SIG-M5 treated with dmso at 0.1 percent for 504 hours (cell line): ENCODE data around the gene BRSK2.

ENCODE experiments used
- DNase-seq: peaks from one replicate; lab custom pipeline; 2025; ENCODE audit not compliant: unreplicated experiment; lab: John Stamatoyannopoulos, UW

The BRSK2 gene

DNA sequence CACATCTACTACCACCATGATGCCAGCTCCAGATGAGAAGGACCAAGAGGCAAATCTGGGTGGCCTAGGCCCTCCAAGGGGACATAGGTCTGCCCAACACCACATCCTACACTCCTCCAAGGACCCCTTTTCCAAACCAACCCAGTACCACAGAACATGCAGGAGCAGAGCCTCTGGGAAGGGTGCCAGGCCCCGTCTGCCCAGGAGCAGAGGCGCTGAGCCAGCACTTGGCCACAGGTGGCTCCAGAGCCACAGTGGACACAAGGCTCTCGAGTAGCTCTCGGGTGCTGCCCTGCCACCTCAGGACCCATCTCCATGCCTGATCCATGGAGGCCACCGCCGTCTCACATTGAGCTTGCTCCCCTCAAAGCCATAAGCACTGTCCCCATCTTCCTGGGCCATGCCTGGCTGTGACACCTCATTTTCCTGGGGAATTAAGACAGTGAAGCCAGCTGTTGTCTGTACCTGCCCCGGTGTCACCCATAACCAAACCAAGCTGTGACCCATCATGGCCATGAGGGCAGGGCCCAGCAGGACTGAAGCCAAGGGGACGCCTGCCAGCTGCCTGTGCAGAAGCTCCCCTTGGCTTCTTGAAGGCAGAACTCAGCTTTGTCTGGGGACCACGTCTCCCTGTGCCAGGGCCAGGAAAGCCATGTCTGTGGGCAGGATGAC, 89.4 kb downstream of the BRSK2 start:
- DNase-seq = no peak

GRCh38 chr11:1479678-1480118, 90.0 kb downstream of the BRSK2 start:
- no peak for DNase-seq

DNA sequence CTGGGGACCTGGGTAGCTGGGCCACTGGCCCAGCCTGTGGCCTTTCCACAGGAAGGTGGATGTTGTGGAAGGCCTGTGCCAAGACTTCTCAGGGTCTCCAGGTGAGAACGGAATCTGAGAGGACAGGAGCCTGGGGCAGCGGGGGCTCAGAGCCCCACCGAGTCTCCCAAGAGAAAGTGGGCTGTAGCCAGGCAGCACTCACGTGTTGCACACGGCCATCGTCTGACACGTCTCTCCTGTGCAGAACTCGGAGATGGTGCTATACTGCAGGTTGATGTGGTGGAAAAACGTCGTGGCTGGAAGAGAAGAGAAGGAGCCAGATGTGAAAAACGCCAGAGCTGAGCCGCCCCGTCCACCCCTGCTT, 90.4 kb downstream of the BRSK2 start:
- no peak for DNase-seq

- DNase-seq = no peak
These were observed 91.1 kb downstream of the BRSK2 start for GRCh38 chr11:1480555-1481482.

DNA sequence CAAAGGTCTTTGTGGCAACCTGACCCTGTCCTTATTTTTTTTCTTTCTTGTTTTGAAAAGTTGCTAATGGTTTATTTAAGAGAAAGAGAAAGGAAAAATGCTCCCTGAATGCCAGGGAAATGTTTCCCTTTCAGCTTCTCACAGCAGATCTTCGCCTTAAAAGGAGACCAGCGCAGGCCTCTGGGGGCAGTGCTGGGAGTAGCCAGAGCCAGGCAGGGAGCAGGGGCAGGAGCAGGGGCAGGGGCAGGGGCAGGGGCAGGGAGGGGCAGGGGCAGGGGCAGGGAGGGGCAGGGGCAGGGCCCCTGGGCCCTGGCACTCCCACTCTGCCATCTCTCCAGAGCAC, 91.7 kb downstream of the BRSK2 start:
- no peak for DNase-seq

DNA sequence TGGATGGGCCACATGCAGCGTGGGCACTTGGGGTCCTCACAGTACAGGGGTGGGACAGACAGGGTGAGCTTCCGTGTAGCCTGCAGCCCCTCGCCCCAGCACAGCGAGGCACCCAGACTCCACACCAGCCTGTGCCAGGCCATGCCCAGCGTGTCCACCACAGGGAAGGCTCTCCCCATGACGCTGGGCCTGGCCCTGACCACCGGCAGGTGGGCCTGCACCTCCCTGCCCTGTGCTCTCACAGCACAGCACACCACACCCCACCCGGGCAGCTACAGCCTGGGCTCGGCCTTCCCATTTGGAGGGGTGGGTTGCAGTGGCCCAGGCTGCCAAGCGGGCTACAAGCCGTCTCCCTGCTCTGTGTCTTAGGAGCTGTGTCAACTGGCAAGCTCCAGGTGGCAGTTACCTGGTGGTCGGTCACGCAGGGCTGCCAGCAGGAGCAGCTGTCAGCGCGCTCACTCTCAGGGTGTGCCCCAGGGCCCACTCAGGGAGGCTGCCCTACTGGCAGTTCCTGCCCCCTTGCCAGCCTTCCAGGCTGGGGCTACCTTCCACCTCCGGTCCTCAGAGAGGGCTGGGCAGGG, 92.2 kb downstream of the BRSK2 start:
- DNase-seq = no peak

- DNase-seq = no peak
These were observed 93.1 kb downstream of the BRSK2 start for GRCh38 chr11:1482581-1483444.

DNA sequence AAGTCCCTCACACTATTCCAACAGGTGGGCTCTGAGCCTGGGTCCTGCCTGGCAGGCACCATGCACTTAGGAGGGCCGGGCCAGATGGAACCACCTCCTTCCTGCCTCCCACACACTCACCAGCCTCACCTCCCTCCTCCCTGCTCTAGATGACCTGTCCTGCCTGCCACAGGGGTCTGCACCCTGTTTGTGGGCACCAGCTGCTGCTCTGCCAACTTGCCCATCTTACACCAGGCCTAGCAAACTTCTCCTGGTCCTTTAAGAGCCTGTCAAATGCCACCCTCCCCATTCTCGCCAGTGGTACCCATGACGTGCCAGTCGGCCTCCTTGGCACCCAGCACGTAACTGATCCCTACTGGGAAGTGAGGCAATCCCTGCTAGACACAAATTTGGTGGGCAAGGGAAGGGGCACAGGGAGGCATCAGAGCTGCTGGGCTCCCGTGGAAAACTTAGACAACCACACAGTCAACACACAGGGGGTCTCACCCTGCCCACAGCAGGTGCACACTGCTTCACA, 93.8 kb downstream of the BRSK2 start:
- DNase-seq = no peak

DNA sequence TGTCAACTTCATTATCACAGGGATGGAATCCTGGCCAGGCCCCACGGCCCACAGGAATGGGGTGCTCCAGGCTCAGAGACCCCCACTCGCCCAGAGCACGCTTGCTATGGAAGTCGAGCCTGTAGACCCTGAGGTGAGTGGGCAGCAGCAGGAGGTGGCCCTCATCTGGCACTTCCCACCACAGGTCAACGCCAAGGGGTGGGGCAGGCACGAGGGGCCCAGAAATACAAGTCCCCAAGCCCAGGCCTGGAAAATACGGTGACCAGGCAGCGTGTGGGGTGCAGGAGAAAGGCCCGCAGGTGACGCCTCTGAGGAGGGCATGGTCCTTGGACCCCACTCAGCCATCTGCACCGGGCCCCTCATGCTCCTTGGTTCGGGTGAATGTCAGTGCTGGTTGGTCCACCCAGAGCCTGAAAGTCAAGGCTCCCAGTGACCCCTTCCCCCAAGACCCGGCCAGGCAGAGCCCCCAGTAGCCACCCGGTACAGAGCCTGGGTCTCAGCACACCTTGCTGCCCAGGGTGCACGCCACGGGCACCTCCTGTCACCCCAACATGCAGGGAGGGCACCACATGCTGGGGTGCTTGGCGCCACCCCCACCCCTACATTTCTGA, 94.4 kb downstream of the BRSK2 start:
- no peak for DNase-seq

GRCh38 chr11:1484695-1485503, 95.2 kb downstream of the BRSK2 start:
- DNase-seq = no peak

GRCh38 chr11:1485504-1485885, 95.8 kb downstream of the BRSK2 start:
- DNase-seq = no peak

- no peak for DNase-seq
These were observed 96.5 kb downstream of the BRSK2 start, which contains the start of gene MOB2 for GRCh38 chr11:1486054-1486825. Gene MOB2 (minus strand): TSS chr11:1486779. CDS start chr11:1486556, 223 bp downstream.

GRCh38 chr11:1487091-1487850, 97.5 kb downstream of the BRSK2 start:
- DNase-seq = no peak

DNA sequence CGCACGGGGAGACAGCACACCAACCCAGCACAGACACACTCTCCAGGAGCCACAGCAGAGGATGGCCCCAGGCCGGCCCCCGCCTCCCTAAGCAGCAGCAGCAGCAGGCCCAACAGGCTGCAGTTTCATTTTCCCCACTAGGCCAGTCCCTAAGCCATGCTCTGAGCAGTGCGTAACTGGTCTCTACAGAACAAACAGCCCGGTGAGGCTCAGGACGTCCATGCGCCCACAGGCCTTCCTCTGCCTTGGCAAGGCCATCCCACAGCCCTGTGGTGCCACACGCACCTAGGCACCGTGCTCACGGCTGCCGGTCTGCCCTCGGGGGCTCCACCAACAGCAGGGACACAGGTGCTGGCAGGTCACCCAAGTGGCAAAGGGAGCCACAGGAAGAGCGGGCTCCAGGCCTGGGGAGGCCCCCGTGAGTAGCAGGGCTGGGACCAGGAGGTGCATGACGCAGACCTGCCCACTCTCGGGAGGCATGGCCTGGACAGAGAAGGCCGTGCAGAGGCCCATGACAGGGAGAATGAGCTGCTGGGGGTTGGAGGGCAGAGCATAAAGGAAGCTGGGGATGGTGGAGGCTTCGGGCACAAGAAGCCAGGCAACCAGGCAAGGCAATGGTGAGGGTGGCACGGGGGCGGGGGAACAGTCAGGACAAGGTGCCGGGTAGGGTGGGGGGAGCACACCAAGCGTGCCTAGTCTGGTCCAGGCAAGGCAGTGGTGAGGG, 98.3 kb downstream of the BRSK2 start:
- DNase-seq = no peak

DNA sequence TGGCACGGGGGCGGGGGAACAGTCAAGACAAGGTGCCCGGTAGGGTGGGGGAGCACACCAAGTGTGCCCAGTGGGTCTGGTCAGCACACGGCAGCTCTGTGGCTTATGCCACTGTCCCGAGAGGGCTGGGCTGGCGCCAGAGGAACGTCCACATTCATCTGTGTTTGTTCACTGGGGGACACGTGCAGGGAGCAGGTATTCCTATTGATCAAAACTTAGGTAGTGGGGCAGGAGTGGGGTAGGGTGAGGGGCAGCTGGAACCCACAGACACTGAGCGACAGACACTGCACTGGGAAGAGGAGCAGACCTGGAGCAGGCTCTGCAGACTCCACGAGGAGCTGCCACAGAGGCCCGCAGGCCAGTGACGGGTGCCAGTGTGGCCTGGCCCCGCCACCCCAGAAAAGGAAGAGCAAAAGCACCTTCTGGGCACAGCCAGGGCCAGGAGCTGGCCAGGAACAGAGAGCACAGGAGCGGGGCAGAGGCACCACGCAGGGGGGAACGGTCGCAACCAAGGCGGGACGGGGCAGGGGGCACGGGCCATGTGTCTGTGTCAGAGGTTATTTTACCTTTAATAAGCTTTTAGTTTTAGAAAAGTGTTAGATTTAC, 98.9 kb downstream of the BRSK2 start:
- no peak for DNase-seq

GRCh38 chr11:1490651-1491050, 100.9 kb downstream of the BRSK2 start:
- DNase-seq = no peak

- DNase-seq = no peak
These were observed 101.6 kb downstream of the BRSK2 start for GRCh38 chr11:1491379-1491778.
